Endothelial cell of umbilical vein (primary cell): ENCODE data around the gene PRRC2C. TPM values are rescaled to one million over a fixed set of nuclear protein-coding genes. Genes with fewer than 3 reads are reported as not detected.

ENCODE experiments used
- BruUV-seq: library from RNA; stranded (reverse); fragments of 400-500 nt; replicated peaks from 2 replicates; lab custom pipeline; 2021; lab: Mats Ljungman, UMichigan
- CTCF ChIA-PET: fragments of 300-600, 350-600 bp; sonication (Branson Sonifier 250); formaldehyde crosslinking; loops from one replicate; lab custom pipeline; 2021; ENCODE audit warnings: antibody characterized with exemption, inconsistent platforms; lab: Charles Lee
- POLR2A ChIA-PET: fragments of 300-600, 350-600 bp; sonication (Branson Sonifier 250); formaldehyde crosslinking; loops from one replicate; lab custom pipeline; 2021; ENCODE audit warnings: antibody characterized with exemption, inconsistent platforms; lab: Charles Lee
- DNase-seq: peaks from one replicate; pipeline ENCODE4 v3.0.0-alpha.2; 2011; ENCODE audit warnings: low read depth, low spot score
- FAIRE-seq: peaks from 2 replicates; lab custom pipeline; 2011; peaks lifted over from hg19 to GRCh38; lab: Jason Lieb, UNC
- H2AFZ ChIP-seq: 2 replicates; pipeline ENCODE4 v1.6.0; 2012; ENCODE audit warnings: low read depth, low read length, control low read depth, inconsistent platforms
- H3K27ac ChIP-seq: 2 replicates; pipeline ENCODE4 v1.5.1; 2011; ENCODE audit warnings: low read depth, mild to moderate bottlenecking, control low read depth, low read length, moderate library complexity; ENCODE audit not compliant: insufficient read depth
- H3K27me3 ChIP-seq, 2 experiments: 2 replicates each; pipeline versions ENCODE4 v1.6.0 to v1.6.1; 2011; ENCODE audit warnings: low read length in 2 of 2, mixed read lengths in 1 of 2; ENCODE audit not compliant: control insufficient read depth in 2 of 2, insufficient read depth in 2 of 2
- H3K36me3 ChIP-seq, 2 experiments: 2 replicates in 1 of 2; 3 replicates in 1 of 2; pipeline ENCODE4 v1.5.1; 2011; ENCODE audit warnings: low read length in 2 of 2, mild to moderate bottlenecking in 1 of 2, moderate library complexity in 1 of 2; ENCODE audit not compliant: control insufficient read depth in 2 of 2, insufficient read depth in 2 of 2; ENCODE audit errors: extremely low read depth in 1 of 2
- H3K4me1 ChIP-seq: 3 replicates; pipeline ENCODE4 v1.5.1; 2011; ENCODE audit warnings: mild to moderate bottlenecking, low read length; ENCODE audit not compliant: control insufficient read depth, insufficient read depth; ENCODE audit errors: extremely low read depth
- H3K4me2 ChIP-seq: 2 replicates; pipeline ENCODE4 v1.6.1; 2011; ENCODE audit warnings: low read length, control low read depth, mixed read lengths; ENCODE audit not compliant: insufficient read depth
- H3K4me3 ChIP-seq, 3 experiments: fragments of 200-600 bp in 1 of 3; sonication (generic), shearing (Covaris generic) in 1 of 3; replicated peaks in 1 of 3; 2 replicates each; pipeline ENCODE4 v1.5.1; 2011 to 2016; ENCODE audit warnings: control low read depth in 3 of 3, low read length in 3 of 3, mild to moderate bottlenecking in 2 of 3, inconsistent platforms in 1 of 3, low read depth in 1 of 3, moderate library complexity in 1 of 3; ENCODE audit not compliant: insufficient read depth in 1 of 3
- H3K79me2 ChIP-seq: 2 replicates; pipeline ENCODE4 v1.6.0; 2012; ENCODE audit warnings: low read length, inconsistent platforms; ENCODE audit not compliant: control insufficient read depth, insufficient read depth
- H3K9ac ChIP-seq: replicated peaks from 2 replicates; pipeline ENCODE3; 2011; ENCODE audit warnings: low read length, control low read depth; ENCODE audit not compliant: insufficient read depth; ENCODE audit errors: extremely low read depth
- H3K9me1 ChIP-seq: replicated peaks from 3 replicates; pipeline ENCODE4 v1.6.0; 2011; ENCODE audit warnings: mild to moderate bottlenecking, low read length; ENCODE audit not compliant: control insufficient read depth, insufficient read depth; ENCODE audit errors: extremely low read depth
- H3K9me3 ChIP-seq: replicated peaks from 2 replicates; pipeline ENCODE4 v1.5.1; 2012; ENCODE audit warnings: low read length, inconsistent platforms; ENCODE audit not compliant: control insufficient read depth, insufficient read depth
- H4K20me1 ChIP-seq: replicated peaks from 2 replicates; pipeline ENCODE3; 2011; ENCODE audit warnings: mild to moderate bottlenecking, low read length; ENCODE audit not compliant: control insufficient read depth, insufficient read depth; ENCODE audit errors: extremely low read depth
- EZH2 ChIP-seq: IDR thresholded peaks from 2 replicates; pipeline ENCODE4 v1.6.1; 2012; ENCODE audit warnings: borderline replicate concordance, low read depth, mild to moderate bottlenecking, moderate library complexity, low read length, inconsistent platforms; ENCODE audit not compliant: severe bottlenecking
- FOS ChIP-seq: IDR thresholded peaks from 2 replicates; pipeline ENCODE4 v1.6.1; 2011; ENCODE audit warnings: mild to moderate bottlenecking, low read length, moderate library complexity, borderline replicate concordance; ENCODE audit not compliant: insufficient read depth
- GATA2 ChIP-seq: IDR thresholded peaks from 2 replicates; pipeline ENCODE4 v1.7.0; 2011; ENCODE audit warnings: low read depth, mild to moderate bottlenecking, moderate library complexity, mixed read lengths, low read length; ENCODE audit not compliant: insufficient read length, insufficient read depth
- MYC ChIP-seq: IDR thresholded peaks from one replicate; pipeline ENCODE4 v1.6.1; 2011; ENCODE audit warnings: mild to moderate bottlenecking, low read depth, low read length
- POLR2A ChIP-seq: IDR thresholded peaks from 2 replicates; pipeline ENCODE4 v1.6.1; 2012; ENCODE audit warnings: low read depth, mild to moderate bottlenecking, control low read depth, low read length
- POLR2AphosphoS5 ChIP-seq: IDR thresholded peaks from 2 replicates; pipeline ENCODE4 v1.6.1; 2012; ENCODE audit warnings: low read depth, mild to moderate bottlenecking, control low read depth, low read length, moderate library complexity; ENCODE audit not compliant: insufficient read depth
- dilution Hi-C: fragments of 300-500 bp; cut with MboI; formaldehyde crosslinking; loops from one replicate; pipeline ENCODE4 v1.15.0; 2019; ENCODE audit warnings: low sequenced_read_pairs; ENCODE audit not compliant: extremely low pct_ligation_motif_present
- intact Hi-C: fragments of 100-400 bp; cut with micrococcal nuclease; formaldehyde crosslinking; loops from one replicate; pipeline ENCODE4 v1.10.0; 2022
- polyA plus RNA-seq, 4 experiments: library from polyadenylated mRNA; depleted of rRNA in 3 of 4; stranded (reverse) in 3 of 4; unstranded in 1 of 4; fragments of >200 nt; gene quantifications; 2 replicates each; pipeline versions ENCODE4 v1.2.1 to v1.2.3, GENCODE V29; 2011 to 2012; ENCODE audit warnings: missing spikeins in 1 of 4
- total RNA-seq: library from RNA; stranded (reverse); gene quantifications from 2 replicates; pipeline ENCODE4 v1.2.3, GENCODE V29; 2021
- TF ChIP-seq, protein P1 (sequence below): IDR thresholded peaks from 2 replicates; pipeline ENCODE4 v1.6.1; 2011; ENCODE audit not compliant: insufficient read depth, insufficient read length
- TF ChIP-seq, protein P2 (sequence below), 2 donors: IDR thresholded peaks; 1 replicate in 1 of 2; 2 replicates in 1 of 2; pipeline ENCODE4 v1.5.1; 2011; ENCODE audit warnings: low read length in 2 of 2, mild to moderate bottlenecking in 2 of 2, moderate library complexity in 2 of 2, control low read depth in 1 of 2, inconsistent platforms in 1 of 2, low read depth in 1 of 2; ENCODE audit not compliant: insufficient read depth in 1 of 2; ENCODE audit errors: extremely low read depth in 1 of 2

PRRC2C gene
- total and polyA plus RNA-seq, 2 donors (not counting 3 experiments of a cell fraction or from before 2014, with no cell fraction given) = 65.7 to 199 TPM

GRCh38 chr1:171585715-171586114 lies 100.4 kb downstream of the PRRC2C start:
- Histone ChIP-seq H3K79me2 (no peaks in the 10 kb centered on the region), H3K9me1 (no peaks in the 10 kb centered on the region), H3K9ac (no peak overlapping the region), H3K36me3 (peaks cover 17 to 47% of the 10 kb centered on the region in 2 experiments), H3K27ac (no peak overlapping the region), H3K9me3 (no peaks in the 10 kb centered on the region), H3K27me3 (no peaks in the 10 kb centered on the region), H3K4me3 (no peak overlapping the region), H3K4me1 (no peaks in the 10 kb centered on the region), H4K20me1 (no peaks in the 10 kb centered on the region), H3K4me2 (no peak overlapping the region), H2AFZ (no peak overlapping the region)
- POLR2A ChIA-PET = no interaction called here
- FAIRE-seq = no peak
- no TSS peak for BruUV-seq
- dilution Hi-C loops = no loop called here
- CTCF ChIA-PET = no interaction called here
- intact Hi-C loops = loop anchor here (5.0 kb wide), 1 partner anchor 53 kb away; no protein-coding TSS in a partner anchor
- no peak for DNase-seq
- TF ChIP-seq, protein P1, sequence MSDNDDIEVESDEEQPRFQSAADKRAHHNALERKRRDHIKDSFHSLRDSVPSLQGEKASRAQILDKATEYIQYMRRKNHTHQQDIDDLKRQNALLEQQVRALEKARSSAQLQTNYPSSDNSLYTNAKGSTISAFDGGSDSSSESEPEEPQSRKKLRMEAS = no peak
- no peak for TF ChIP-seq GATA2
- no peak for TF ChIP-seq POLR2A
- no peak for TF ChIP-seq FOS
- no peak for TF ChIP-seq POLR2AphosphoS5
- no peak for TF ChIP-seq MYC
- TF ChIP-seq, protein P2, sequence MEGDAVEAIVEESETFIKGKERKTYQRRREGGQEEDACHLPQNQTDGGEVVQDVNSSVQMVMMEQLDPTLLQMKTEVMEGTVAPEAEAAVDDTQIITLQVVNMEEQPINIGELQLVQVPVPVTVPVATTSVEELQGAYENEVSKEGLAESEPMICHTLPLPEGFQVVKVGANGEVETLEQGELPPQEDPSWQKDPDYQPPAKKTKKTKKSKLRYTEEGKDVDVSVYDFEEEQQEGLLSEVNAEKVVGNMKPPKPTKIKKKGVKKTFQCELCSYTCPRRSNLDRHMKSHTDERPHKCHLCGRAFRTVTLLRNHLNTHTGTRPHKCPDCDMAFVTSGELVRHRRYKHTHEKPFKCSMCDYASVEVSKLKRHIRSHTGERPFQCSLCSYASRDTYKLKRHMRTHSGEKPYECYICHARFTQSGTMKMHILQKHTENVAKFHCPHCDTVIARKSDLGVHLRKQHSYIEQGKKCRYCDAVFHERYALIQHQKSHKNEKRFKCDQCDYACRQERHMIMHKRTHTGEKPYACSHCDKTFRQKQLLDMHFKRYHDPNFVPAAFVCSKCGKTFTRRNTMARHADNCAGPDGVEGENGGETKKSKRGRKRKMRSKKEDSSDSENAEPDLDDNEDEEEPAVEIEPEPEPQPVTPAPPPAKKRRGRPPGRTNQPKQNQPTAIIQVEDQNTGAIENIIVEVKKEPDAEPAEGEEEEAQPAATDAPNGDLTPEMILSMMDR (IDR thresholded peaks at IDR 0.05; ENCODE audit: extremely low read depth in 1 of 2, insufficient read depth in 1 of 2, low read depth in 1 of 2, low read length in 2 of 2) = no peak
- no peak for TF ChIP-seq EZH2
